Neural cell (in vitro differentiated cells): ENCODE measurements around the gene MYO7A.

Experiments
- CTCF ChIP-seq: fragments of 450-650 bp; IDR thresholded peaks from 2 replicates; pipeline ENCODE4 v1.5.1; 2014; ENCODE audit warnings: antibody characterized with exemption, mild to moderate bottlenecking, moderate library complexity; ENCODE audit not compliant: poor library complexity, severe bottlenecking
- EP300 ChIP-seq: fragments of 450-650 bp; conservative IDR thresholded peaks from 2 replicates; pipeline ENCODE4 v1.6.1; 2014; ENCODE audit warnings: antibody characterized with exemption, mild to moderate bottlenecking, moderate library complexity; ENCODE audit not compliant: poor library complexity, severe bottlenecking
- EZH2 ChIP-seq: fragments of 200-600, 300-800 bp; shearing (Covaris generic), sonication (generic); IDR thresholded peaks from 2 replicates; pipeline ENCODE4 v1.6.1; 2014; ENCODE audit warnings: antibody characterized with exemption, low read length, borderline replicate concordance, mild to moderate bottlenecking; ENCODE audit not compliant: insufficient read depth, poor library complexity, severe bottlenecking
- MXI1 ChIP-seq: fragments of 450-650 bp; conservative IDR thresholded peaks from 2 replicates; pipeline ENCODE4 v1.6.1; 2014; ENCODE audit warnings: antibody characterized with exemption, mild to moderate bottlenecking; ENCODE audit not compliant: poor library complexity, severe bottlenecking
- POLR2AphosphoS5 ChIP-seq: IDR thresholded peaks from 2 replicates; pipeline ENCODE4 v1.6.1; 2012
- RAD21 ChIP-seq: fragments of 450-650 bp; conservative IDR thresholded peaks from 2 replicates; pipeline ENCODE4 v1.6.1; 2014; ENCODE audit warnings: antibody characterized with exemption, mild to moderate bottlenecking, moderate library complexity
- REST ChIP-seq: IDR thresholded peaks from 2 replicates; pipeline ENCODE4 v1.6.1; 2012; ENCODE audit warnings: borderline replicate concordance
- SMC3 ChIP-seq: fragments of 450-650 bp; conservative IDR thresholded peaks from 2 replicates; pipeline ENCODE4 v1.6.1; 2014; ENCODE audit warnings: antibody characterized with exemption, mild to moderate bottlenecking, moderate library complexity; ENCODE audit not compliant: poor library complexity
- TAF1 ChIP-seq: IDR thresholded peaks from 2 replicates; pipeline ENCODE4 v1.6.1; 2012; ENCODE audit warnings: low read depth

GRCh38 chr11:77106321-77106720, 21.7 kb upstream of the MYO7A start:
- TF ChIP-seq CTCF: no peak
- TF ChIP-seq MXI1: no peak
- TF ChIP-seq POLR2AphosphoS5: no peak
- no peak for TF ChIP-seq EZH2
- TF ChIP-seq REST: no peak
- no peak for TF ChIP-seq EP300
- no peak for TF ChIP-seq SMC3
- TF ChIP-seq RAD21: no peak
- TF ChIP-seq TAF1: no peak
